ENCODE results near the gene TRAF3.

Gene TRAF3

GRCh38 chr14:102776761-102777710, at the start of gene TRAF3:
Gene TRAF3, plus strand, starts transcription at chr14:102777449. Its CDS starts 92,753 bp downstream, at chr14:102870202.
- peak; percentile 82 for DNase-seq

- no peak for DNase-seq
Measured at GRCh38 chr14:102728501-102728900, 48.7 kb upstream of the TRAF3 start.

- DNase-seq = no peak
Measured at GRCh38 chr14:102729268-102729667, 48.0 kb upstream of the TRAF3 start.

GRCh38 chr14:102729825-102730224, 47.4 kb upstream of the TRAF3 start:
- DNase-seq = no peak

- DNase-seq = no peak
Measured at GRCh38 chr14:102731101-102731870, 46.0 kb upstream of the TRAF3 start.

GRCh38 chr14:102731871-102732800, 45.1 kb upstream of the TRAF3 start:
- DNase-seq = no peak

GRCh38 chr14:102732924-102733323, 44.3 kb upstream of the TRAF3 start:
- DNase-seq = no peak

GRCh38 chr14:102733326-102733725, 43.9 kb upstream of the TRAF3 start:
- no peak for DNase-seq

GRCh38 chr14:102734436-102734835, 42.8 kb upstream of the TRAF3 start:
- DNase-seq = no peak

GRCh38 chr14:102736956-102737355, 40.3 kb upstream of the TRAF3 start:
- no peak for DNase-seq

- no peak for DNase-seq
Measured at GRCh38 chr14:102737402-102738372, 39.6 kb upstream of the TRAF3 start.

GRCh38 chr14:102738373-102739189, 38.7 kb upstream of the TRAF3 start:
- DNase-seq = no peak

GRCh38 chr14:102739190-102739469, 38.1 kb upstream of the TRAF3 start:
- no peak for DNase-seq

- no peak for DNase-seq
Measured at GRCh38 chr14:102746634-102747438, 30.4 kb upstream of the TRAF3 start.

- no peak for DNase-seq
Measured at GRCh38 chr14:102748806-102749205, 28.4 kb upstream of the TRAF3 start.

GRCh38 chr14:102749393-102750305, 27.6 kb upstream of the TRAF3 start:
- DNase-seq = no peak

GRCh38 chr14:102750376-102750775, 26.9 kb upstream of the TRAF3 start:
- DNase-seq = no peak

GRCh38 chr14:102751088-102751487, 26.2 kb upstream of the TRAF3 start:
- DNase-seq = no peak
